ENCODE results near the gene FGF14.

FGF14 gene

GRCh38 chr13:101898676-101899075, 503.2 kb downstream of the FGF14 start:
- no peak overlapping the region for H3K4ac ChIP-seq (ENCODE audit: low read length)
- no peaks in the 10 kb centered on the region for H3K27me3 ChIP-seq (ENCODE audit: control insufficient read depth in 3 of 3, insufficient read depth in 3 of 3, low read depth in 1 of 3, low read length in 3 of 3)
- H3K4me2 ChIP-seq (ENCODE audit: insufficient read depth, low read length, poor library complexity, severe bottlenecking): no peak overlapping the region
- H2BK5ac ChIP-seq (ENCODE audit: low read length): no peak overlapping the region
- H2AK5ac ChIP-seq (ENCODE audit: low read depth, low read length): no peak overlapping the region
- H2BK15ac ChIP-seq (ENCODE audit: low read length): no peak overlapping the region
- H3K9ac ChIP-seq (ENCODE audit: low read depth, low read length, poor library complexity): no peak overlapping the region
- no peaks in the 10 kb centered on the region for H3K36me3 ChIP-seq (replicated peaks in 1 of 2; ENCODE audit: control insufficient read depth in 2 of 2, insufficient read depth in 2 of 2, low read length in 2 of 2)
- H3K4me1 ChIP-seq (ENCODE audit: control insufficient read depth in 2 of 2, insufficient read depth in 1 of 2, low read depth in 1 of 2, low read length in 2 of 2): no peaks in the 10 kb centered on the region
- no peak overlapping the region for H4K8ac ChIP-seq (ENCODE audit: low read depth, low read length)
- H3K14ac ChIP-seq (ENCODE audit: low read length): no peak overlapping the region
- no peak overlapping the region for H3K18ac ChIP-seq (ENCODE audit: low read length)
- H4K91ac ChIP-seq (ENCODE audit: low read depth, low read length, poor library complexity): no peak overlapping the region
- H2BK120ac ChIP-seq (ENCODE audit: low read depth, low read length): no peak overlapping the region
- no peak overlapping the region for H3K4me3 ChIP-seq (ENCODE audit: low read length in 2 of 2)
- no peak overlapping the region for H2AFZ ChIP-seq (ENCODE audit: low read length)
- H3K79me1 ChIP-seq (ENCODE audit: low read depth, low read length): no peaks in the 10 kb centered on the region
- H3K9me3 ChIP-seq (replicated peaks in 1 of 2; ENCODE audit: control insufficient read depth in 2 of 2, insufficient read depth in 1 of 2, low read depth in 1 of 2, low read length in 2 of 2): no peaks in the 10 kb centered on the region
- H2BK12ac ChIP-seq (ENCODE audit: low read length): no peak overlapping the region
- no peak overlapping the region for H3K23ac ChIP-seq (ENCODE audit: low read depth, low read length, poor library complexity)
- no peak for DNase-seq (ENCODE audit: low spot score)
- no peak overlapping the region for H3K27ac ChIP-seq (replicated peaks; ENCODE audit: low read length)

- no CpG with 5 or more reads among the region's 2 CpGs for WGBS, 2 donors (ENCODE audit: extremely low coverage in 2 of 2, insufficient read length in 2 of 2, insufficient replicate concordance in 1 of 2)
- no peak overlapping the region for H3K18ac ChIP-seq (ENCODE audit: low read length)
- no peaks in the 10 kb centered on the region for H3K27me3 ChIP-seq (ENCODE audit: control insufficient read depth in 3 of 3, insufficient read depth in 3 of 3, low read depth in 1 of 3, low read length in 3 of 3)
Measured at GRCh38 chr13:101896541-101896940, 505.3 kb downstream of the FGF14 start.

GRCh38 chr13:101893021-101893420, 508.8 kb downstream of the FGF14 start:
- WGBS, 2 donors (ENCODE audit: extremely low coverage in 2 of 2, insufficient read length in 2 of 2, insufficient replicate concordance in 1 of 2): no CpG with 5 or more reads among the region's 1 CpG
- H3K4me2 ChIP-seq (ENCODE audit: insufficient read depth, low read length, poor library complexity, severe bottlenecking): no peak overlapping the region
- no peak overlapping the region for H3K27ac ChIP-seq (replicated peaks; ENCODE audit: low read length)
- peaks cover 0 to 5% of the 10 kb centered on the region in 2 donors for H3K4me1 ChIP-seq (ENCODE audit: control insufficient read depth in 2 of 2, insufficient read depth in 1 of 2, low read depth in 1 of 2, low read length in 2 of 2)
- H3K79me1 ChIP-seq (ENCODE audit: low read depth, low read length): no peaks in the 10 kb centered on the region
- no peak overlapping the region for H3K4me3 ChIP-seq (ENCODE audit: low read length in 2 of 2)
- H3K9ac ChIP-seq (ENCODE audit: low read depth, low read length, poor library complexity): no peak overlapping the region
- no peak overlapping the region for H3K23ac ChIP-seq (ENCODE audit: low read depth, low read length, poor library complexity)
- H3K9me3 ChIP-seq (replicated peaks in 1 of 2; ENCODE audit: control insufficient read depth in 2 of 2, insufficient read depth in 1 of 2, low read depth in 1 of 2, low read length in 2 of 2): no peaks in the 10 kb centered on the region
- H3K14ac ChIP-seq (ENCODE audit: low read length): no peak overlapping the region
- H4K91ac ChIP-seq (ENCODE audit: low read depth, low read length, poor library complexity): no peak overlapping the region
- no peak overlapping the region for H4K8ac ChIP-seq (ENCODE audit: low read depth, low read length)
- H2AK5ac ChIP-seq (ENCODE audit: low read depth, low read length): no peak overlapping the region
- no peak overlapping the region for H2BK120ac ChIP-seq (ENCODE audit: low read depth, low read length)
- H2AFZ ChIP-seq (ENCODE audit: low read length): no peak overlapping the region
- no peak overlapping the region for H3K18ac ChIP-seq (ENCODE audit: low read length)
- H3K36me3 ChIP-seq (replicated peaks in 1 of 2; ENCODE audit: control insufficient read depth in 2 of 2, insufficient read depth in 2 of 2, low read length in 2 of 2): no peaks in the 10 kb centered on the region
- no peak overlapping the region for H2BK12ac ChIP-seq (ENCODE audit: low read length)
- no peak overlapping the region for H2BK15ac ChIP-seq (ENCODE audit: low read length)
- DNase-seq (ENCODE audit: low spot score): no peak
- no peaks in the 10 kb centered on the region for H3K27me3 ChIP-seq (ENCODE audit: control insufficient read depth in 3 of 3, insufficient read depth in 3 of 3, low read depth in 1 of 3, low read length in 3 of 3)
- H3K4ac ChIP-seq (ENCODE audit: low read length): no peak overlapping the region
- H2BK5ac ChIP-seq (ENCODE audit: low read length): no peak overlapping the region

More at GRCh38 chr13:101896541-101896940, 505.3 kb downstream of the FGF14 start:
- H2BK120ac ChIP-seq (ENCODE audit: low read depth, low read length): no peak overlapping the region
- H2AK5ac ChIP-seq (ENCODE audit: low read depth, low read length): no peak overlapping the region
- H3K9ac ChIP-seq (ENCODE audit: low read depth, low read length, poor library complexity): no peak overlapping the region
- H3K79me1 ChIP-seq (ENCODE audit: low read depth, low read length): no peaks in the 10 kb centered on the region
- H3K4me3 ChIP-seq (ENCODE audit: low read length in 2 of 2): no peak overlapping the region
- H2BK15ac ChIP-seq (ENCODE audit: low read length): no peak overlapping the region
- H3K9me3 ChIP-seq (replicated peaks in 1 of 2; ENCODE audit: control insufficient read depth in 2 of 2, insufficient read depth in 1 of 2, low read depth in 1 of 2, low read length in 2 of 2): no peaks in the 10 kb centered on the region
- H2AFZ ChIP-seq (ENCODE audit: low read length): no peak overlapping the region
- H3K23ac ChIP-seq (ENCODE audit: low read depth, low read length, poor library complexity): no peak overlapping the region
- H2BK5ac ChIP-seq (ENCODE audit: low read length): no peak overlapping the region
- no peak overlapping the region for H3K14ac ChIP-seq (ENCODE audit: low read length)
- no peak overlapping the region for H4K91ac ChIP-seq (ENCODE audit: low read depth, low read length, poor library complexity)
- H3K27ac ChIP-seq (replicated peaks; ENCODE audit: low read length): no peak overlapping the region
- H3K4me1 ChIP-seq (ENCODE audit: control insufficient read depth in 2 of 2, insufficient read depth in 1 of 2, low read depth in 1 of 2, low read length in 2 of 2): peaks cover 0 to 5% of the 10 kb centered on the region in 2 donors
- H3K36me3 ChIP-seq (replicated peaks in 1 of 2; ENCODE audit: control insufficient read depth in 2 of 2, insufficient read depth in 2 of 2, low read length in 2 of 2): no peaks in the 10 kb centered on the region
- H3K4me2 ChIP-seq (ENCODE audit: insufficient read depth, low read length, poor library complexity, severe bottlenecking): no peak overlapping the region
- H3K4ac ChIP-seq (ENCODE audit: low read length): no peak overlapping the region
- no peak for DNase-seq (ENCODE audit: low spot score)
- H4K8ac ChIP-seq (ENCODE audit: low read depth, low read length): no peak overlapping the region
- no peak overlapping the region for H2BK12ac ChIP-seq (ENCODE audit: low read length)

- Histone ChIP-seq H3K9ac (ENCODE audit: low read depth, low read length, poor library complexity) (no peak overlapping the region), H2AFZ (ENCODE audit: low read length) (no peak overlapping the region), H2AK5ac (ENCODE audit: low read depth, low read length) (no peak overlapping the region), H2BK5ac (ENCODE audit: low read length) (no peak overlapping the region), H3K4me1 (ENCODE audit: control insufficient read depth in 2 of 2, insufficient read depth in 1 of 2, low read depth in 1 of 2, low read length in 2 of 2) (peaks cover 0 to 5% of the 10 kb centered on the region in 2 donors), H3K4ac (ENCODE audit: low read length) (no peak overlapping the region), H4K8ac (ENCODE audit: low read depth, low read length) (no peak overlapping the region), H2BK15ac (ENCODE audit: low read length) (no peak overlapping the region), H3K14ac (ENCODE audit: low read length) (no peak overlapping the region), H3K4me2 (ENCODE audit: insufficient read depth, low read length, poor library complexity, severe bottlenecking) (no peak overlapping the region), H3K27me3 (ENCODE audit: control insufficient read depth in 3 of 3, insufficient read depth in 3 of 3, low read depth in 1 of 3, low read length in 3 of 3) (no peaks in the 10 kb centered on the region), H3K9me3 (replicated peaks in 1 of 2; ENCODE audit: control insufficient read depth in 2 of 2, insufficient read depth in 1 of 2, low read depth in 1 of 2, low read length in 2 of 2) (no peaks in the 10 kb centered on the region), H3K36me3 (replicated peaks in 1 of 2; ENCODE audit: control insufficient read depth in 2 of 2, insufficient read depth in 2 of 2, low read length in 2 of 2) (no peaks in the 10 kb centered on the region), H2BK12ac (ENCODE audit: low read length) (no peak overlapping the region), H3K18ac (ENCODE audit: low read length) (no peak overlapping the region), H3K79me1 (ENCODE audit: low read depth, low read length) (no peaks in the 10 kb centered on the region), H3K4me3 (ENCODE audit: low read length in 2 of 2) (no peak overlapping the region), H3K23ac (ENCODE audit: low read depth, low read length, poor library complexity) (no peak overlapping the region), H4K91ac (ENCODE audit: low read depth, low read length, poor library complexity) (no peak overlapping the region), H2BK120ac (ENCODE audit: low read depth, low read length) (no peak overlapping the region), H3K27ac (replicated peaks; ENCODE audit: low read length) (no peak overlapping the region)
- no peak for DNase-seq (ENCODE audit: low spot score)
- WGBS, 2 donors (ENCODE audit: extremely low coverage in 2 of 2, insufficient read length in 2 of 2, insufficient replicate concordance in 1 of 2): no CpG with 5 or more reads among the region's 1 CpG
Measured at GRCh38 chr13:101892296-101892695, 509.6 kb downstream of the FGF14 start.

All from neuronal stem cell (in vitro differentiated cells).